Measurements from ENCODE around the gene BANF2.

Gene BANF2

DNA sequence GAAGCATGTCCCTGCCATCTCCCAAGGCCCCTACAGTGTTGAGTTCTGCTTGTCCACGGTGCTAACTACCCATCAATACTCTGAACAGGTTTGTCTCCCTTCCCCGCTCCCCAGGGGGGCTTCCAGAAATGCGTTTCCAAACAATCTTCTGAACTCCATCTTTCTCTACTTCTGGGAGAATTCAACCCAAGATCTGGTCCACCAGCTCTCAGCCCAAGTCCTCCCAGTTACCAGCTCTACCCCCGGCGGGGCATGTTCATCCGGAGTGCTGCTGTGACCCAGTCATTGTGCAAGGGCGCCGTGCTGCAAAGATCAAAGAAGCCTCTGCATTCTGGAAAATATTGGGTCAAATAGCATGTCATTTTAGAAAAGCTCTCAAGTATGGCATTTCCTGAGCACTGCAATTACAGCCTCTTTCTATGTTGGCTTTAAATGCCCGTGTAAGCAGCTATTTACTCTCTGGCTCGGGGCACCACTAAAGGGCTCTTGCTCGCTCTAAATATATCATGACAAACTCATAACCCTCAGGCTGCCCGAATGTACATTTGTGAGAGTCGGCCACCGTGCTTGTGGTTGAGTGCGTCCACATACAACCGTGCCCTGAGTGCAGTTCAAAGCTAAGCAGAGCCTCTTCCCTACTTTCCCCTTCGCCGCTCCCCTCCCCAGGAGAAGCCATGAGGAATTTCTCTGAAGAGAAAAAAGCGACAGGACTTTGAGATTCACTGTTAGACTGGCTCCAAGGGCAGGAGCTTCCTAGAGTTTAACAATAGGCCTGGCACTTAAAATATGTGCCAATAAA lies 71.6 kb downstream of the BANF2 start:
- Histone ChIP-seq H3K27me3 (ENCODE audit: insufficient read depth, low read length, poor library complexity) (no peaks in the 10 kb centered on the region), H3K79me2 (ENCODE audit: insufficient read depth, low read length) (no peaks in the 10 kb centered on the region), H4K20me1 (ENCODE audit: insufficient read depth, low read length) (no peaks in the 10 kb centered on the region), H3K27ac (ENCODE audit: low read length) (no peak overlapping the region), H3K9ac (ENCODE audit: low read depth, low read length) (no peak overlapping the region), H3K9me3 (ENCODE audit: insufficient read depth, low read length, severe bottlenecking) (peaks cover 3% of the 10 kb centered on the region), H3K4me1 (ENCODE audit: insufficient read depth, low read length) (no peaks in the 10 kb centered on the region), H3K4me3 (ENCODE audit: low read depth in 1 of 2, low read length in 2 of 2) (no peak overlapping the region), H3K4me2 (ENCODE audit: insufficient read depth, low read length) (no peak overlapping the region), H2AFZ (ENCODE audit: low read depth, low read length) (no peak overlapping the region), H3K36me3 (ENCODE audit: insufficient read depth, low read length) (no peaks in the 10 kb centered on the region)
- TF ChIP-seq, protein P1, sequence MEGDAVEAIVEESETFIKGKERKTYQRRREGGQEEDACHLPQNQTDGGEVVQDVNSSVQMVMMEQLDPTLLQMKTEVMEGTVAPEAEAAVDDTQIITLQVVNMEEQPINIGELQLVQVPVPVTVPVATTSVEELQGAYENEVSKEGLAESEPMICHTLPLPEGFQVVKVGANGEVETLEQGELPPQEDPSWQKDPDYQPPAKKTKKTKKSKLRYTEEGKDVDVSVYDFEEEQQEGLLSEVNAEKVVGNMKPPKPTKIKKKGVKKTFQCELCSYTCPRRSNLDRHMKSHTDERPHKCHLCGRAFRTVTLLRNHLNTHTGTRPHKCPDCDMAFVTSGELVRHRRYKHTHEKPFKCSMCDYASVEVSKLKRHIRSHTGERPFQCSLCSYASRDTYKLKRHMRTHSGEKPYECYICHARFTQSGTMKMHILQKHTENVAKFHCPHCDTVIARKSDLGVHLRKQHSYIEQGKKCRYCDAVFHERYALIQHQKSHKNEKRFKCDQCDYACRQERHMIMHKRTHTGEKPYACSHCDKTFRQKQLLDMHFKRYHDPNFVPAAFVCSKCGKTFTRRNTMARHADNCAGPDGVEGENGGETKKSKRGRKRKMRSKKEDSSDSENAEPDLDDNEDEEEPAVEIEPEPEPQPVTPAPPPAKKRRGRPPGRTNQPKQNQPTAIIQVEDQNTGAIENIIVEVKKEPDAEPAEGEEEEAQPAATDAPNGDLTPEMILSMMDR (IDR thresholded peaks at IDR 0.05; ENCODE audit: borderline replicate concordance, extremely low read depth, low read length, poor library complexity, severe bottlenecking), result no peak
- no peak for TF ChIP-seq EZH2 (IDR thresholded peaks at IDR 0.05; ENCODE audit: borderline replicate concordance, low read depth, low read length, severe bottlenecking)
- ATAC-seq (ENCODE audit: insufficient read depth, low read depth), result no peak
- DNase-seq, result no peak

GRCh38 chr20:17772005-17772343 lies 72.2 kb downstream of the BANF2 start:
- Histone ChIP-seq H3K27me3 (ENCODE audit: insufficient read depth, low read length, poor library complexity) (no peaks in the 10 kb centered on the region), H3K27ac (ENCODE audit: low read length) (no peak overlapping the region), H3K9me3 (ENCODE audit: insufficient read depth, low read length, severe bottlenecking) (peaks cover 3% of the 10 kb centered on the region), H3K9ac (ENCODE audit: low read depth, low read length) (no peak overlapping the region), H3K36me3 (ENCODE audit: insufficient read depth, low read length) (no peaks in the 10 kb centered on the region), H3K4me1 (ENCODE audit: insufficient read depth, low read length) (no peaks in the 10 kb centered on the region), H3K4me3 (ENCODE audit: low read depth in 1 of 2, low read length in 2 of 2) (no peak overlapping the region), H2AFZ (ENCODE audit: low read depth, low read length) (no peak overlapping the region), H3K4me2 (ENCODE audit: insufficient read depth, low read length) (no peak overlapping the region), H4K20me1 (ENCODE audit: insufficient read depth, low read length) (no peaks in the 10 kb centered on the region), H3K79me2 (ENCODE audit: insufficient read depth, low read length) (no peaks in the 10 kb centered on the region)
- no peak for DNase-seq
- TF ChIP-seq, protein P1 (IDR thresholded peaks at IDR 0.05; ENCODE audit: borderline replicate concordance, extremely low read depth, low read length, poor library complexity, severe bottlenecking), result no peak
- no peak for TF ChIP-seq EZH2 (IDR thresholded peaks at IDR 0.05; ENCODE audit: borderline replicate concordance, low read depth, low read length, severe bottlenecking)
- ATAC-seq (ENCODE audit: insufficient read depth, low read depth), result no peak

GRCh38 chr20:17773619-17774018 lies 73.9 kb downstream of the BANF2 start:
- no peak overlapping the region for H3K27ac ChIP-seq (ENCODE audit: low read length)
- H3K27me3 ChIP-seq (ENCODE audit: insufficient read depth, low read length, poor library complexity), result no peaks in the 10 kb centered on the region
- H3K4me3 ChIP-seq (ENCODE audit: low read depth in 1 of 2, low read length in 2 of 2), result no peak overlapping the region
- TF ChIP-seq, protein P1 (IDR thresholded peaks at IDR 0.05; ENCODE audit: borderline replicate concordance, extremely low read depth, low read length, poor library complexity, severe bottlenecking), result no peak
- no peak for TF ChIP-seq EZH2 (IDR thresholded peaks at IDR 0.05; ENCODE audit: borderline replicate concordance, low read depth, low read length, severe bottlenecking)
- H3K36me3 ChIP-seq (ENCODE audit: insufficient read depth, low read length), result no peaks in the 10 kb centered on the region
- no peaks in the 10 kb centered on the region for H3K4me1 ChIP-seq (ENCODE audit: insufficient read depth, low read length)
- H3K4me2 ChIP-seq (ENCODE audit: insufficient read depth, low read length), result no peak overlapping the region
- no peaks in the 10 kb centered on the region for H4K20me1 ChIP-seq (ENCODE audit: insufficient read depth, low read length)
- no peak overlapping the region for H3K9ac ChIP-seq (ENCODE audit: low read depth, low read length)
- no peak overlapping the region for H2AFZ ChIP-seq (ENCODE audit: low read depth, low read length)
- H3K9me3 ChIP-seq (ENCODE audit: insufficient read depth, low read length, severe bottlenecking), result peaks cover 3% of the 10 kb centered on the region
- no peaks in the 10 kb centered on the region for H3K79me2 ChIP-seq (ENCODE audit: insufficient read depth, low read length)
- ATAC-seq (ENCODE audit: insufficient read depth, low read depth), result no peak
- no peak for DNase-seq
